VCaP (cell line): ENCODE data around the gene FAM229B.

ENCODE experiments used
- H3K27ac ChIP-seq: fragments of 450-650 bp; 2 replicates; pipeline ENCODE4 v1.5.1; 2017
- CTCF ChIP-seq: fragments of 450-650 bp; conservative IDR thresholded peaks from 2 replicates; pipeline ENCODE4 v1.5.1; 2017; ENCODE audit warnings: mild to moderate bottlenecking, moderate library complexity

FAM229B gene

GRCh38 chr6:112122756-112123155 is 35.4 kb downstream of the FAM229B start:
- TF ChIP-seq CTCF: no peak
- H3K27ac ChIP-seq: no peak overlapping the region

GRCh38 chr6:112123982-112124381 is 36.6 kb downstream of the FAM229B start:
- TF ChIP-seq CTCF: no peak
- no peak overlapping the region for H3K27ac ChIP-seq

GRCh38 chr6:112128208-112128607 is 40.8 kb downstream of the FAM229B start:
- no peak overlapping the region for H3K27ac ChIP-seq
- no peak for TF ChIP-seq CTCF

- no peak overlapping the region for H3K27ac ChIP-seq
- no peak for TF ChIP-seq CTCF
These were observed 43.5 kb downstream of the FAM229B start for GRCh38 chr6:112130878-112131277.

GRCh38 chr6:112139052-112139451 is 51.7 kb downstream of the FAM229B start:
- no peak overlapping the region for H3K27ac ChIP-seq
- TF ChIP-seq CTCF: no peak

- TF ChIP-seq CTCF: no peak
- H3K27ac ChIP-seq: no peak overlapping the region
These were observed 54.3 kb downstream of the FAM229B start for GRCh38 chr6:112141707-112142106.

GRCh38 chr6:112144145-112144926 is 56.9 kb downstream of the FAM229B start:
- no peak overlapping the region for H3K27ac ChIP-seq
- TF ChIP-seq CTCF: no peak
